ENCODE measurements around the gene OXTR.
"Not testable (repeated sequence)": the region's sequence is repeated elsewhere in the genome, so short reads cannot be mapped to it uniquely, and the experiment has no call there.

The OXTR gene

GRCh38 chr3:8741581-8742261 lies 27.7 kb downstream of the OXTR start:
- no peak for DNase-seq (ENCODE audit: low read depth in 2 of 2)

GRCh38 chr3:8739757-8740504 lies 29.5 kb downstream of the OXTR start:
- no peak for DNase-seq (ENCODE audit: low read depth in 2 of 2)

GRCh38 chr3:8738639-8739038 lies 30.8 kb downstream of the OXTR start:
- no peak for DNase-seq (ENCODE audit: low read depth in 2 of 2)

GRCh38 chr3:8737823-8738222 lies 31.6 kb downstream of the OXTR start:
- DNase-seq (ENCODE audit: low read depth in 2 of 2), result no peak

GRCh38 chr3:8737301-8737700 lies 32.1 kb downstream of the OXTR start:
- no peak for DNase-seq (ENCODE audit: low read depth in 2 of 2)

- DNase-seq (ENCODE audit: low read depth in 2 of 2), result no peak
Observed at GRCh38 chr3:8736436-8736835, 33.0 kb downstream of the OXTR start.

GRCh38 chr3:8734908-8735307 lies 34.5 kb downstream of the OXTR start:
- no peak for DNase-seq (ENCODE audit: low read depth in 2 of 2)

- DNase-seq (ENCODE audit: low read depth in 2 of 2), result no peak
Observed at GRCh38 chr3:8734137-8734878, 35.1 kb downstream of the OXTR start.

- no peak for DNase-seq (ENCODE audit: low read depth in 2 of 2)
Observed at GRCh38 chr3:8733332-8734094, 35.9 kb downstream of the OXTR start, which contains the start of gene CAV3. Gene CAV3 (plus strand): TSS chr3:8733802. CDS start chr3:8733877, 75 bp downstream.

GRCh38 chr3:8732413-8732812 lies 37.0 kb downstream of the OXTR start:
- no peak for DNase-seq (ENCODE audit: low read depth in 2 of 2)

GRCh38 chr3:8730656-8731055 lies 38.8 kb downstream of the OXTR start:
- no peak for DNase-seq (ENCODE audit: low read depth in 2 of 2)

- no peak for DNase-seq (ENCODE audit: low read depth in 2 of 2)
Observed at GRCh38 chr3:8729479-8729878, 39.9 kb downstream of the OXTR start.

- DNase-seq (ENCODE audit: low read depth in 2 of 2), result no peak
Observed at GRCh38 chr3:8727605-8728512, 41.6 kb downstream of the OXTR start.

- DNase-seq (ENCODE audit: low read depth in 2 of 2), result no peak
Observed at GRCh38 chr3:8724108-8724752, 45.2 kb downstream of the OXTR start.

GRCh38 chr3:8723612-8724011 lies 45.8 kb downstream of the OXTR start:
- no peak for DNase-seq (ENCODE audit: low read depth in 2 of 2)

- no peak for DNase-seq (ENCODE audit: low read depth in 2 of 2)
Observed at GRCh38 chr3:8722808-8723207, 46.6 kb downstream of the OXTR start.

- DNase-seq (ENCODE audit: low read depth in 2 of 2), result not testable (repeated sequence)
Observed at GRCh38 chr3:8715757-8716156, 53.7 kb downstream of the OXTR start.

- no peak for DNase-seq (ENCODE audit: low read depth in 2 of 2)
Observed at GRCh38 chr3:8713901-8714759, 55.3 kb downstream of the OXTR start.

GRCh38 chr3:8712908-8713255 lies 56.5 kb downstream of the OXTR start:
- DNase-seq (ENCODE audit: low read depth in 2 of 2), result no peak
